ENCODE data around the gene FKBP5. TPM values are rescaled to one million over a fixed set of nuclear protein-coding genes. Genes with fewer than 3 reads are reported as not detected.
A peak's percentile ranks its signal among the peaks of the same experiment; 100 is the strongest.
"Not testable (repeated sequence)": the region's sequence is repeated elsewhere in the genome, so short reads cannot be mapped to it uniquely, and the experiment has no call there.

The FKBP5 gene
- total RNA-seq, 2 donors from 2014 or later, result 133 to 138 TPM

- DNase-seq (peak; percentile 64 to 86 (median 78)), ATAC-seq (no peak)
- Histone ChIP-seq H3K36me3 (replicated peaks in 1 of 2; ENCODE audit: insufficient read depth in 1 of 2, low read depth in 2 of 2) (no peaks in the 10 kb centered on the region), H3K4me1 (peaks cover 66% of the 10 kb centered on the region), H3K4me3 (no peak overlapping the region), H3K27me3 (no peaks in the 10 kb centered on the region), H3K27ac (peak overlapping the region in 2 of 4 donors; percentile 99 to 100), H3K9me3 (no peaks in the 10 kb centered on the region)
- TF ChIP-seq POLR2A (IDR thresholded peaks at IDR 0.05) (no peak), CTCF (IDR thresholded peaks at IDR 0.05) (no peak)
- intact Hi-C loops (cut with DNase I), result loop anchor here (5.0 to 10.0 kb wide), 3 partner anchors 51 to 213 kb away; partner anchors contain the start of gene FKBP5
- 52 to 67% methylated on average over 3 of the region's 3 CpGs for WGBS, 2 donors
Observed at GRCh38 chr6:35735452-35735851, 46.7 kb upstream of the FKBP5 start.

GRCh38 chr6:35734319-35734718 lies 45.6 kb upstream of the FKBP5 start:
- ATAC-seq; H3K9me3 ChIP-seq; H3K27me3 ChIP-seq; H3K4me3 ChIP-seq; H3K36me3 ChIP-seq (replicated peaks in 1 of 2; ENCODE audit: insufficient read depth in 1 of 2, low read depth in 2 of 2): not testable (repeated sequence)
- DNase-seq, result peak in 1 of 4 donors; percentile 12
- intact Hi-C loops (cut with DNase I), result loop anchor here (10.0 kb wide), 1 partner anchor 50 kb away; the partner anchor contains the start of gene FKBP5
- H3K4me1 ChIP-seq, result peaks cover 78% of the 10 kb centered on the region
- H3K27ac ChIP-seq, result peak overlapping the region; percentile 97 to 100 (median 99)
- WGBS, 2 donors, result 92 to 97% methylated on average over 9 to 12 of the region's 12 CpGs

DNA sequence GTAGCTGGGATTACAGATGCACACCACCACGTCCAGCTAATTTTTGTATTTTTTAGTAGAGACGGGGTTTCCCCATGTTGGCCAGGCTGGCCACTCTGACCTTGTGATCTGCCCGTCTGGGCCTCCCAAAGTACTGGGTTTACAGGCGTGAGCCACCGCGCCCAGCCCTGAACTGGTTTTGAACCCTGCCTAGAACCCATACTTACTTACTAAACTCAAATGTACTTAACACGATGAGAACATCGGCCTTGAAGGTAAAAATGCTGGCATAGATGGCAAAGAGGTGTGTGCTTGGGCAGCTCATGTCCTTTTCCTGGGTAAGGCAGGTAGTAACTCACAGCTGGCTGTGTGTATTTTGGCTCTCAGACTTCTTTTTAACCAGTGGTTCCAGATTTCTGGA lies 44.9 kb upstream of the FKBP5 start:
- H3K27me3 ChIP-seq, result no peaks in the 10 kb centered on the region
- H3K27ac ChIP-seq, result peak overlapping the region; percentile 97 to 100 (median 99)
- H3K9me3 ChIP-seq, result no peaks in the 10 kb centered on the region
- ATAC-seq, result peak; percentile 64
- peak; percentile 75 to 93 (median 84) for DNase-seq
- no peak overlapping the region for H3K4me3 ChIP-seq
- intact Hi-C loops (cut with DNase I), result loop anchor here (10.0 kb wide), 1 partner anchor 49 kb away; the partner anchor contains the start of gene FKBP5
- no peaks in the 10 kb centered on the region for H3K36me3 ChIP-seq (replicated peaks in 1 of 2; ENCODE audit: insufficient read depth in 1 of 2, low read depth in 2 of 2)
- peaks cover 85% of the 10 kb centered on the region for H3K4me1 ChIP-seq
- WGBS, 2 donors, result 31 to 48% methylated on average over 8 of the region's 8 CpGs
- TF ChIP-seq POLR2A (IDR thresholded peaks at IDR 0.05) (no peak), CTCF (IDR thresholded peaks at IDR 0.05) (no peak)

GRCh38 chr6:35731736-35732532 lies 43.2 kb upstream of the FKBP5 start:
- no peaks in the 10 kb centered on the region for H3K27me3 ChIP-seq
- H3K9me3 ChIP-seq, result no peaks in the 10 kb centered on the region
- ATAC-seq (peak; percentile 66), DNase-seq (peak; percentile 98)
- 1% methylated on average over 43 to 56 of the region's 61 CpGs for WGBS, 2 donors
- peak; percentile 52 to 79 (median 78) for TF ChIP-seq POLR2A (IDR thresholded peaks at IDR 0.05)
- peak in 3 of 7 experiments; percentile 19 to 27 (median 21) for TF ChIP-seq CTCF (IDR thresholded peaks at IDR 0.05)
- peak overlapping the region; percentile 97 to 100 (median 99) for H3K27ac ChIP-seq
- intact Hi-C loops (cut with DNase I), result loop anchor here (10.0 kb wide), 1 partner anchor 47 kb away; the partner anchor contains the start of gene FKBP5
- peak overlapping the region in 1 of 2 donors; percentile 3 for H3K4me3 ChIP-seq
- H3K4me1 ChIP-seq, result peaks cover 90% of the 10 kb centered on the region
- no peaks in the 10 kb centered on the region for H3K36me3 ChIP-seq (replicated peaks in 1 of 2; ENCODE audit: insufficient read depth in 1 of 2, low read depth in 2 of 2)

- 1 to 14% methylated on average over 4 to 22 of the region's 23 CpGs for WGBS, 2 donors
- TF ChIP-seq CTCF (IDR thresholded peaks at IDR 0.05), result no peak
- TF ChIP-seq POLR2A (IDR thresholded peaks at IDR 0.05), result peak; percentile 12 to 78 (median 56)
- Histone ChIP-seq H3K9me3 (no peaks in the 10 kb centered on the region), H3K27ac (peak overlapping the region; percentile 97 to 100 (median 99)), H3K4me3 (peak overlapping the region in 1 of 2 donors; percentile 3), H3K36me3 (replicated peaks in 1 of 2; ENCODE audit: insufficient read depth in 1 of 2, low read depth in 2 of 2) (no peaks in the 10 kb centered on the region), H3K27me3 (no peaks in the 10 kb centered on the region), H3K4me1 (peaks cover 94% of the 10 kb centered on the region)
- no peak for ATAC-seq
- intact Hi-C loops (cut with DNase I), result loop anchor here (10.0 kb wide), 1 partner anchor 47 kb away; the partner anchor contains the start of gene FKBP5
- peak; percentile 85 to 94 (median 92) for DNase-seq
Observed at GRCh38 chr6:35731414-35731735, 42.7 kb upstream of the FKBP5 start.
